GM18505 (cell line): ENCODE measurements around the gene TNS1.

ENCODE experiments used
- ATAC-seq: cut with Tn5 transposase; IDR thresholded peaks from one replicate; pipeline ENCODE4 v1.9.1; 2021; ENCODE audit not compliant: unreplicated experiment
- POLR2A ChIP-seq: IDR thresholded peaks from 4 replicates; pipeline ENCODE4 v1.6.1; 2011; ENCODE audit warnings: borderline replicate concordance; ENCODE audit not compliant: insufficient read depth, insufficient read length; ENCODE audit errors: extremely low read depth

The TNS1 gene

GRCh38 chr2:217795706-217796465 is 206.9 kb downstream of the TNS1 start:
- no peak for ATAC-seq
- TF ChIP-seq POLR2A, result no peak

- ATAC-seq, result no peak
- TF ChIP-seq POLR2A, result no peak
Observed at GRCh38 chr2:217795067-217795466, 207.7 kb downstream of the TNS1 start.

DNA sequence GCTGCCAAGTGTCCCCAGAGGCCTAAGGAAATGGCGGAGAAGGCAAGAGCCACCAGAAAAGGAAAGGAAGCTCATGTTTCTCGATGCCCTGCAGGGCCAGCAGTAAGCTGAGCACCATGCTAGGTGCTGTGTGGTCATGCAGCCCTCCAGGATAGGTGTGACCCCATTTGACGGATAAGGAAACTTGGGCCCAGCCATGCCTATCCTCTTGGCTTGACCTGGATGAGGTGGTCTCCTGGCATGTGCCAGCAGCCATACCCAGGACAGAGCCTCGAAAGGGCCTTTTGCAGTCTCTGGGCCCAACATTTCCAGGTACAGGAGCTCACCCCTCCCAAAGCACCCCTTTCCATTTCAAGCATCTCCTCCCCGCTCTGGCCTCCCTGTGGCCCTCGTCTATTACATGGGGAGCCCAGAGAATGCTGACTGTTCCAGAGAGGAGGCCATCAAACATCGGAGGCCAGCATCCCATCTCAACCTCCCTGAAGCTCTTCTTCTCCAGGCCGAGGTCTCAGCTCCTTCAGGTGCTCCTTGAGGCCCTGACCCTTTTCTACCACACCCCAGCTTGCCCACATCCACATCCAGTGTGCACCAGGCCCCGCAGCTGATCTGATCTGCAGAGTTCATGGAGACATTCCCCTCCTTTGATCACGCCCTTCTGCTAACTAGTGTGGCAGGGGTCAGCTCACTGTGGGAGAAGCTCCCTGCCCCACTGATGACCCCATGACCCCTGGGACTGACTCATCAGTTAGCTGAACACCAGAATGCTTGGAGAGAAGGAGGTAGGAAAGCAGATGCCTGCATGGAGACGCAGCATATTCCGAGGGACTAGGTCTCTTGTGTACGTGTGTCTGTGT is 208.4 kb downstream of the TNS1 start:
- ATAC-seq, result no peak
- TF ChIP-seq POLR2A, result no peak

DNA sequence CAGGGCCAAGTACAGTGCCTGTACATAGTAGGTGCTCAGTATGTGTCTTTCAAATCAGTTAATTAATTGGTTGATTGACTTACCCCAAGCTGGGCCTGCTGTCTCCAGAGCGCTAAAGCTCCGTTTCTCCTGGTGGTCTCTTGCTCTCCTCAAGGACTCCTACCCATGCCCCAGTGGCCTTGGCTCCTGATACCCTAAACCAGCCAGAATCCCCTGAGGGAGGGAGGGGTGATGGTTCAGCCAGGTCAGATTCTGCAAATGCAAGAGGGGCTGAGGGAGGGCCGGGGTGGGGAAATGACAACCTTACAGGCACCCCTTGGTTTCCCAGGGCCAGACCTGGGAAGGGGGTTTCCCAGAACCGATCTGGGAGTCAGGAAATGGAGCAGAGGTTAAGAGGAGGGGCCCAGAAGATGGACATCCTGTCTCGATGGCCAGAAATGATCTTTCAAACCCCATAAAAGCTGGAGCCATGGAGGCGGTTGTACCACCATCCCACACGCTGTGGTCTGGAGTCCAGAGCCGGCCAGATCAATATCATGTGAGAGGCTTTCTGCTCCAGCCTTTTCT is 209.1 kb downstream of the TNS1 start:
- TF ChIP-seq POLR2A, result no peak
- ATAC-seq, result no peak

GRCh38 chr2:217792626-217793527 is 209.9 kb downstream of the TNS1 start:
- no peak for TF ChIP-seq POLR2A
- ATAC-seq, result no peak

DNA sequence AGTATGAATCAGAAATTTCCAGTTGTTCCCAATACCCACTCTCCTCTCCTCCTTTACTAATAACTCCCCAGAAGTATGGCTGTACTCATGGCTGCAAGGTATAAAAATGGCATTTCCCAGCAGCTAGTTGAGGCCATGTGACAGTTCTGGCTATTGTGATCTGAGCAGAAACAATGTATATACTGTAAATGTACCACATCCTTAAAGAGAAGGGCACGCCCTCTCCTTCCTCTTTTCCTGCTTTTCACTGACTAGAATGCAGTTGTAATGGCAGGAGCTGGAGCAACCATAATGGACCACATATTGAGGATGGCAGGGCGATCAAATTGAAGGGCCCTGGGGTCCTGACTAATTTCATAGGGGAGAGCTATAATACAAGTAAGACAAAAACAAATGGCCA is 211.2 kb downstream of the TNS1 start:
- TF ChIP-seq POLR2A, result no peak
- no peak for ATAC-seq

DNA sequence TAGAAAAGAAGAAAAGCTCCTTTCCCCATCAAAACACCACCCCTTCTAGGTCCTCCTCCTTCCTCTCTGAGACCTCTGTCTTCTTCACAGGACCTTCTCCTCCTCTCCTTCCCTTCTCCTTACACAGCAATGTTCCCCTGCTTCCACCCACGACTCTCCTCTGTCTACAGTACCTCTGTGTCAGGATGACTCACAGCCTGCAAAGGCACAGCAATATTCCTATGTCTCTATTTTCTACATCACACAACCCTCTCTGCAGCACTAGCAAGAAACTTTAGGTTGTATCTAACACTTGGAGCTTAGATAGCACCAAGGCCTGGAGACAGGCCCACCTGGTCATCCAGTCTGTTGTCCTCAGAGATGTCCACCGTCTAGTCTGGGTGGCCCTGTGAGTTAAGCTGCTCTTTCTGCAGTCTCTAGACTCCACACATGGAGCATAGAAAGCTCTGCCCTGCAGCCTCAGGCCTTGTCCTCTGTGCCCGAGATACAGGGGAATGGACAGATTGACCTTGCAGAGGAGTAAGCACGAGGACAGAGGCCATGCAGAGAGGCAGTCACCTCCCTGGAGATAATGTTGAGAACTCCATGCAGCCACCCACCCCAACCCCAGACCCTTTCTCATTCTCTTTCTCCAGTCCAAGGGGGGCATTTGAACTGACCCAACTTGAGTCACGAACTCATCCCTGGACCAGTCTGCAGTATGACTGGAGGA is 212.0 kb downstream of the TNS1 start:
- no peak for TF ChIP-seq POLR2A
- ATAC-seq, result no peak

- TF ChIP-seq POLR2A, result peak; percentile 49
- ATAC-seq, result no peak
Observed at GRCh38 chr2:217790195-217790594, 212.6 kb downstream of the TNS1 start.

- no peak for ATAC-seq
- TF ChIP-seq POLR2A, result no peak
Observed at GRCh38 chr2:217789736-217790181, 213.0 kb downstream of the TNS1 start.

GRCh38 chr2:217789003-217789735 is 213.6 kb downstream of the TNS1 start:
- ATAC-seq, result no peak

DNA sequence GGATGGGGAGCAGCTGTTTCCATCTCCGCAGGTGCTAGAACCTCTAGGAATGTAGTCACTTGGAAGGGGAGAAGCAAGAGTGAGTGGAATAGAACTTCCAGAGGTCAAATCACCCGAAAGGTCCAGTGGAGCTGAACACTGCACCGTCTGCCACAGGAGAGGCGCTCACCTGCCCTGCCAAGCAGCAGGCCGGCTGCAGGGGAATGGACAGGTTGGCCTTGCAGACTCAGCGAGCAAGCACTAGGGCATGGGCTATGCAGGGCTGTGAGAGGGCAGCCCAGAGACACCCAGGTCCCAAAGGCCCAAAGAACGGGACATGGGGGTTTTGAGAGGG is 214.2 kb downstream of the TNS1 start:
- no peak for ATAC-seq
- no peak for TF ChIP-seq POLR2A

More at GRCh38 chr2:217789003-217789735, 213.6 kb downstream of the TNS1 start:
- TF ChIP-seq POLR2A, result no peak
